GM19468 (cell line): ENCODE results near the gene JAG2.

ENCODE experiments used
- ATAC-seq: cut with Tn5 transposase; IDR thresholded peaks from one replicate; pipeline ENCODE4 v1.9.1; 2021; ENCODE audit warnings: mild to moderate bottlenecking, moderate library complexity, moderate number of reproducible peaks; ENCODE audit not compliant: unreplicated experiment; ENCODE audit errors: extremely low read depth

The JAG2 gene

DNA sequence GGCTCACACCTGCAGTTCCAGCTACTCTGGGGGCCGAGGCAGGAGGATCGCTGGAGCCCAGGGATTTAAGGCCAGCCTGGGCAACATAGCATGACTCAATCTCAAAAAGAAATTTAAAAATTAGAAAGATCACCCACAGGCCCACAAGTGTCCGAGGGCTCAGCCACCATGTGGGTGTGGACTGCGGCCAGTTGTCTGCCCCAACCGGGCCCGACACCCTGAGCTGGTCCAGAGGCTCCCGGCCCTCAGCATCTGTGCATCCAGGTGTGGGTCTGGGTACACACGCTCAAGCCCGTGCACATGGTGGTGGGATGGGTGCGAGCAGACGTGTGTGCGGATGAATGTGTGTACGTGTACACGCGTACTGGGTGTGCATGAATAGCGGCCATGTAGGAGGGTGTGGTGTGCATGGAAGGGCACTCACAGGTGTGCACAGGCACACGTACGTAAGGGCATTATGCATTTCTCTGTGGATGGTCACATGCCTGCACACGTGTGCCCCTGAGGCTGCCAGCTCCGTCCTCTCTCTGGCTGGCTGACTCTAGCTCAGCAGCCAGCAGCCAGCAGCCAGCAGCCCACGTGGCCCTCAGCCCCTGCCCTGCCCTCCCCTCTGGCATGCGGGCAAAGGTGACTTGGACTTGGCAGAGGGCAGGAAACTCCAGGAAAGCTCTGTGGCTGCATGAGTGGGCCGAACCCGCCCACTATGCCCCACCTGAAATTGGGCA, 35.8 kb upstream of the JAG2 start:
- ATAC-seq, result no peak

DNA sequence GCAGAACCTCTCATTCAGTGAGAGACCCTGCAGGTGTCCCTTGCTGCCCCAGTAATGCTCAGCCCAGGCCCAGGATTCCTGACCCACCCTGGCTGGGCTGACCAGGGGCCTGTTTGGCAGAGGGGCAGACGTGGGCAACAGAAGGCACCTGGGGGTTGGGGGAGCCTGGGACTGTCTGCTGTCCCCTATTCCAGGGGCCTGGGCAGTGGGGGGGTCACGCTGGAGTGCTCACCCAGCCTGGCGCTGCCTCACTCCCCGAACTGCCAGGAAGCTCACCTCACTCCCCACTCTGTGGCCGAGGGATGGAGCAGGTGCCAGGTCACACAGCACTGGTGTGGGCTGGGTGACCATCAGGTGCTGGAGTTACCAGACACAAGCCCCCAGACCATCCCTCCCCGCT, 35.1 kb upstream of the JAG2 start:
- ATAC-seq, result no peak

DNA sequence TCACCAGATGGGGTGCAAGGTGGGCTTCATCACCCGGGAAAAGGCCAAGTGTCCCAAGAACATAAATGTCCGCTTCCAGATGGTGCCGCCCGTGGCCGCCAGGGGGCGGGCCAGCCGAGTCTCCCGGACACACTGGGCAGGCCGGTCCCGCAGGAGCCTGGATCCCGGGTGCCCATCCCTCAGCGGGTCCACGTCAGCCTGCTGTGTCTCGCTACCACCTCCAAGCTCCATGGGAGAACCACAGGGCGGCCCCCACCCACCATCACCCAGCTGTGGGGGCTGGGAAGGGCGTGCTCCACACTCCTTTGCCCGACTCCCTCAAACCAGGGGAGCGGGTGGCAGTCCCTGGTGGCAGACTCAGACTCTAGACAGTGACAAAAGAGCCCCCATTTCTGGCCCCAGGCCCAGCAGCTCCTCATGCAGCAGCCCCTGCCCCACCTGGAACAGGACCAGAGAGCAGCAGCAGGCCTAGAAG, 34.5 kb upstream of the JAG2 start:
- ATAC-seq, result no peak

DNA sequence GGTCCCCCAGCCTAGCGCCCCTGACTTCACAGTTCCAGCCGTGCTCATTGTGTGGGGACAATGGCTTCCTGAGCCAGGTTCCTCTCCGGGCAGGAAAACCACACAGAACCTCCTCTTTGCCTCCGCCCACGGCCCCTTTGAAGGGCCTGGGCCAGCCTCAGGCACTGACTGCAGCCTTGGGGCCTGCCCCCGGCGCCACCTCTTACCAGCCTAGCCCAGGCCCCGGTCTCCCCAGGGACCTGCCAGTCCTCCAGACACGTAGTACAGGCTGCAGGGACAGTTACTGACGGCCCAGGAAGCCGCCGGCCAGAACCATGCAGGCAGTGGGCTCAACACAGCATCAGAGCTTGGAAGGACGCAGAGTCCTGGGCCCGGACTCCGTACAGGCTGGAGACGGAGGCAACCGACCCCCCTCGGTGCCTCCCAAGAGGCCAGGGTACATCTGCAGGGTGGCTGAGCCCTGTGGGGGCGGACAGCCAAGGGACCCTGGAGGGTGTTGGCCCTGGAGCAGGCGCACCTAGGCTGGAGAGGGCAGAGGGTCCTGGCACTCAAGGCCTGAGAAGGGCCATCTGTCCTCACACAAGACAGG, 33.4 kb upstream of the JAG2 start:
- ATAC-seq, result no peak

DNA sequence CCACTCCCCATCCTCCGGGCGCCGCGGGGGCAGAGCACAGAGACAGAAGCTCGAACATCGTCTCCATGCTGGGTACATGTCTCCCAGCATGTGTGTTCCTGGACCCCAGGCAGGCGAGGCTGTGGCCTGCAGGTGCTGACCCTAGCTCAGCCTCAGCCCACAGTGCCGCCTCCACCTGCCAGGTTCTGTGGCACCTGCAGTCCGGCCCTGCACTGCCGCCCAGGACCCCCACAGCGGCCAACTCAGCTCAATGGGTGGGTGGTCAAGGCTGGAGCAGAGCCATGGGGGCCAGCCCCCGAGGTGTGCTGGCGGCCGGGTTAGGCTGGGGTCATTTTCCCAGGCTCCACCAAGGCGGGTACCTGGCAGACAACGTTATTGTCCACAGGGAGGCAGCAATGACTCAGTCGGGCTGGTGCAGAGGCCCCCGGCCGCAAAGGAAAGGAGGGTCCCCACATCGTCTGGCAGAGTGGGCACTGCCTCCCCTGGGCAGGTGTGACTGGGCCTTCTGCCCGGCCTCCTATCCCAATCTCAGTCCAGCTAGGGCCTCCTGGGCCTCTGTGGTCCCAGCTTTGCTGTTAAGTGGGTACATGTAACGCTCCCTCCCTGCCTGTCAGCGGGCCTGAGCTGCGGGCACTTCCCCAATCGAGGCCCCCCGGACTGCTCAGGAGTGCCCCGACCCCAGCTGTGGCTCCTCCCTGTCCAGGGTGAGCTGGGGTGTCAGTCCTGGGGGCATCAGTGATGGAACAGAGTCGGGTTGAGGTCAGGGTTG, 32.8 kb upstream of the JAG2 start:
- ATAC-seq, result no peak

DNA sequence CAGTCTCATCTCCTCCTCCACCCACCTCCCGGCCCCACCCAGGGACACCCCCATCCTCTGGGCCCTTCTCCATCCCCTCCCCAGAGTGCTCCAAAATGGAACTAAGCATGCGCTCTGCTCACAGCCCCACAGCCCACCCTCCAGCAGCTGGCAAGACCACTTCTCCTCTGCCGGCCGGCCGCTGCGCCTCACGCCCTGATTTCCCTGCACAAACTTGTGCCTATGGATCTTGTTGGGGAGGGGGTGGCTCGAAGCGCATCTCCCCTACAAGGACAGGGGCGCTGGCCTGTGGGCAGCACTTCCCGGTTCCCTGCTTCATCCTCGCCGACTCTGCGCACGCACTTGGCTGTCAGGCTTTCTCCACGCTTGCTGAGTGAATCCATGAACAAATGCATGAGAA, 32.1 kb upstream of the JAG2 start:
- ATAC-seq, result no peak

DNA sequence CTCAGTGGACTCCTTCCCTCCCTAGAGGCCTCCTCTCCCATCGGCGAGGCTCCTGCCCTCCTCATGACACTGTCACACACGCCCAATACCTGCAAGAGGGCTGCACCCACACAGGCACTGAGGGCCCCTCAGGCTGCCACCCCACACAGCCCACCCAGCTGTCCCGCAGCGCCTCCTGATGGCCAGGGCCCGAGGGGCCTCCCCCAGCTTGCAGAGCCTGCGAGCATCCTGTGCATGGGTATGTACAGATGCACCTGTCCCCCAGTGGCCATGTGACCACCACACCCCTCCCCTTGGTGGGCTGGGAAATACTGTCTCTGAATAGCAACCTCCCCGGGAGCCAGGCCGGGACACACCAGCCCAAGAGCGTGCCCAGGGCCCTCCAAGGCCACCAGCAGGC, 31.5 kb upstream of the JAG2 start:
- ATAC-seq, result no peak

DNA sequence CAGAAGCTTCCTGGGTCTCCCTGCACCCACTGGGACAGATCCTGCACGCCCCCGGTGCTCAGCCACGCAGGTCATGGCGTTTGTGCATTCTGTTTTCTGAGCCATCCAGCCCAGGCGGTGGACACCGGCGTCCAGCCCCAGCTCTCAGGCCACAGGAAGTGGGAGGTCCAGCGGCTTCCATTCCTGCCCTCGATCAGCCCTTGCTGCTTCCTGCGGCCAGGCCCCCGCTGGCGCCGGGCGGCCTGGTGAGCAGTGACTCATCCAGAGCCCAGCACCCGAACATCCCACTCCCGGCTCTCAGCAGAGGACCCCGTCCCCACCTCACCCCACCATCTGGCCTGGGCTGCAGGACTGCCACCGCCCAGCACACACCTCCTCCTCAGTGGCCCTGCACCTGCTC, 30.5 kb upstream of the JAG2 start:
- ATAC-seq, result no peak

DNA sequence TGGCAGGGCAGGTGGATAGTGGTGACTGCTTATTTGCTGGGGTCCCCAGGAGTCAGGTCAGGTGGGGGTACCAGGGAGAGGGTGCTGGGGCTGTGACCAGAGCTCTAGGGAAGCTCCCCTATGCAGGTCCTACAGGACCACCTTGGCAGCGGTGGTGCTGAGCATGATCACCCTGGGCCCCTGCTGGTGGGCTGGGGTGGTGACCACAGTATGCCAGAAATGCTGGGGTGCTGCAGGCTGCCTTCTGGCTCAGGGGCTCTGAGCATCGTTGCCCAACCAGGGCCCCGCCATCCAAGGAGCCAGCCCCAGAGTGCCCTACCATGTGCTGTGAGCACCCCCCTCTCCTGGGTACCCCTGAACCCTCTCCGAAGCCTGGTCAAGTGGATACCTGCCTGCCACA, 30.0 kb upstream of the JAG2 start:
- ATAC-seq, result no peak

DNA sequence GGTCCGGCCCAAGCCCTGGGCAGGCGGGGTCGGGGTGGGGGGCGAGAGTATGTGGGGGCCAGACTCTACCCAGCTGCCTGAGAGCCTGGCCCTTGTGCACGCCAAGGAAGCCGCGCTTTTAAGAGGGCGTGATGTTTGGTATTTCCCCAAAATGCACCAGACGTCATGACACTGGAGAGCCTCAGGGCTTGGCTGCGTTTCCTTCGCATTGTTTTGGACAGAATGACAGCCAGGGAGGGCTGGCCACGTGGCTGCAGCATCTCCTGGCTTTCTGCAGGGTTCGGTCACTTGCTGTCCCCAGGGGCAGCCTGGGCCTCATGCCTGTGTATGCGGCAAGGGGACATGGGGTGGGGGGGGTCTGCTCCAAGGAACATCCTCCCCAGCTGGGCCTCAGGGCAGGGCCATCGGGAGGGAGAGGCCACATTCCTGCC, 28.6 kb upstream of the JAG2 start:
- no peak for ATAC-seq

DNA sequence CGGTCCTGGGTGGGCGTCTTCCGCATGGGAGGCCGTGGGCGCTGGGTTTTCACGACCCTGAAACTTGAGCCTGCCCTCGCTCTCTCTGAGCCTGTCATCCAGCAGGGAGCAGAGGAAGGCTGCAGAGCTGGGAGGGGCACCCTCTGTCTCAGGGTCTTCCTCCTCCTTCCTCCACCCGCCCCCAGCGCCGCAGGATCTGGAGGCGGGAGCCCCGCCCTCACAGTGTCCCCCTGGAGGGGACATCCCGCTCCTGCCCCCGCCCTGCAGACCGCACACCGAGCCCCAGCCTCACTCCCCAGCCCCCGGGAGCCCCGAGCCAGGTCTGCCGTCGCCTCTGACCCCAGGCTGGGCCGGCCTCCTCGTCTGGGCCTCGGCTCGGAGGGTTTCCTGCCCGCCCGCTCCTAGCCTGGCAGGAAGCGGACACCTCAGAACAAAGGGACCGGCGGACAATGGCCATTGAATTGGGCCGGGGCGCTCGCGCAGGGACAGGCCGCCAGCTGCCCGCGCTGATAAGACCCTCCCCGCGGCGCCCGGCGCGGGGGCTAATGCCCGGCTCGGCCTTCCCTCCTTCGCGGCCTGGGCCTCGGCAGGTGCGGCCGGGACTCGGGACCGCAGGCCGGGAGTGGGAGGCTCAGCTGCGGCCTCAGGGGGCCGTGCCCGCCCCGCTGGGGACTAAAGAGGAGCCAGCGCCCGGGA, 27.8 kb upstream of the JAG2 start:
- no peak for ATAC-seq

DNA sequence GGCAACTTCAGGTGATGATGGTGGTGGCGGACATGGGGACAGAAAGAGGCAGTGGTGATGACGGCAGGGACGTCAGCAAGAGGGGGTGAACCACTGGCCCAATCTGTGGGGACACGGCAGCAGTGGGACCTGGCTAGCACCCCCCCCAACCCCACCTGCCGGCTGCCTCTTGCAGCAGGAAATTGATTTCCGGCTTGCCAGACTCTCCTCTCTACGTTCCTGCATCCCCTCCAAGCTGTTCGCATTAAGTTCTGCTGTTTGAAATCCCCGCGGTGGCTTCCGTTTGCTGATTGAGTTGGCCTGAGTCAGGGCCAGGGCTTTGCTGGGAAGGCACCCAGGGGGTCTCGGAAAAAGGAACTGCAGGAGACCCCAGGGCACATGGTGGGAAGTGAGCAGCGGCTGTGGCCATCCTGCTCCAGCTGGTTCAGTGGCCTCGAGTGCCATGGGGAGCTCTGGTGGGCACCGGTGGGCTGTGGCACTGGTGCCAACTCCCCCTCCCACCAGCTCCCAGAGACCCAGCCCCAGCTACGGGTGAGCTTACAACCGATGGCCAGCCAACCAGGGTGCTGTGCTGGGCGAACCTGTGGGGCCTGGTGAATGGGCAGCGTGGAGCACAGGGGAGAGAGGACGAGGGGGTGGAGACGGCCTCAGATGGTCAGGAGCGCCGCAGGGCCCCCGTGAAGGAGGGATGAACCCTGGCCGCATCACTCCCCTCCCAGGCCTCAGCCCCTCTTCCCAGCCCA, 27.1 kb upstream of the JAG2 start:
- no peak for ATAC-seq

DNA sequence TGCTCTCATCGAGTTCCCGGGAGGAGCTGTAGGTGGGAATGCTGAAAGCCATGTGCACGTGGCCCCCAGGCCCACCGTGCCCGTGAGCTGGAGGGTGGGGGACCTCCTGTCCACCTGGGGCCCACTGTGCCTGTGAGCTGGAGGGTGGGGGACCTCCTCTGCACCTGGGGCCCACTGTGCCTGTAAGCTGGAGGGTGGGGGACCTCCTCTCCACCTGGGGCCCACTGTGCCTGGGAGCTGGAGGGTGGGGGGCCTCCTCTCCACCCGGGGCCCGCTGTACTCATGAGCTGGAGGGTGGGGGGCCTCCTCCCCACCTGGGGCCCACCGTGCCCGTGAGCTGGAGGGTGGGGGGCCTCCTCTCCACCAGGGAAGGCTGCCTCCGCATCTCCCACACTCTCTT, 26.5 kb upstream of the JAG2 start:
- ATAC-seq, result no peak

DNA sequence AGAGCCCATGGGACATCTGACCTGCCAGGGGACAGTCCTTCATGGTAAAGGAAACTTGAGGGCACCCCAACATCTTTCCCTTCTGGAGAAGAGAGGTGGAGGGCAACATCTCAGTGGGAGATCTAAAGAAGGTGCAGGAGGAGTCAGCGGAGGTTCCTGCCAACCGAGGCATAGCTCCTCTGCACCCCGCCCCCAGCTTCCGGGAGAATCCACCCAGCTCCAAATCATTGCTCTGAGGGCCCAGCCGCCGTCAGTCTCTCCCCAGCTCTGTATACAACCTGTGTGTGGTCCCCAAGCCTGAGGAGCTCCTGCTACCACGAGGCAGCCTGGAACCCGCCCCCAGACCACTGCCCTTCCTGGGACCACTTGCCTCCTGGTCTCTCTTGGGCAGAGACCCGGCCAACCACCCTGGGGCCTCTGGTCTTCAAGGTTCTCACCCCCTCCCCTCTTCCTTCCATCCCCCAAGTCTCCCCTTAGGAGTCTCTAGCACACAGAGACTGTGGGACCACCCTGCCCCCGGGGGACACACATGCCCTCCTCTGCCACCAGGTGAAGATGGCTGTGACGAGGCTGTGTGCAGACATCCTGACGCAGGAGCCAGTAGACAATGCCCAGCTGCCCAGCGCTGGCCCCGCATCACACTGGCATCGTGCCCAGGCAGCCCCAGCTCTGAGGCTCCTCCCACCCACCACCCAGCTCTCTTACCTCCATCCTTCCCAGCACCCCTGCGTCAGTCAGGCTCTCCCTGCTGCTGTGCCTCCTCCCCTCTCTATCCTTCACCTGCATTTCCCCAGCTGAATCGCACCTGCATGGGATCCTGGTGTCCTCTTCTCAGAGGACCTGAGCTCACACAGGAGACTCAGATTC, 25.6 kb upstream of the JAG2 start:
- ATAC-seq, result no peak

DNA sequence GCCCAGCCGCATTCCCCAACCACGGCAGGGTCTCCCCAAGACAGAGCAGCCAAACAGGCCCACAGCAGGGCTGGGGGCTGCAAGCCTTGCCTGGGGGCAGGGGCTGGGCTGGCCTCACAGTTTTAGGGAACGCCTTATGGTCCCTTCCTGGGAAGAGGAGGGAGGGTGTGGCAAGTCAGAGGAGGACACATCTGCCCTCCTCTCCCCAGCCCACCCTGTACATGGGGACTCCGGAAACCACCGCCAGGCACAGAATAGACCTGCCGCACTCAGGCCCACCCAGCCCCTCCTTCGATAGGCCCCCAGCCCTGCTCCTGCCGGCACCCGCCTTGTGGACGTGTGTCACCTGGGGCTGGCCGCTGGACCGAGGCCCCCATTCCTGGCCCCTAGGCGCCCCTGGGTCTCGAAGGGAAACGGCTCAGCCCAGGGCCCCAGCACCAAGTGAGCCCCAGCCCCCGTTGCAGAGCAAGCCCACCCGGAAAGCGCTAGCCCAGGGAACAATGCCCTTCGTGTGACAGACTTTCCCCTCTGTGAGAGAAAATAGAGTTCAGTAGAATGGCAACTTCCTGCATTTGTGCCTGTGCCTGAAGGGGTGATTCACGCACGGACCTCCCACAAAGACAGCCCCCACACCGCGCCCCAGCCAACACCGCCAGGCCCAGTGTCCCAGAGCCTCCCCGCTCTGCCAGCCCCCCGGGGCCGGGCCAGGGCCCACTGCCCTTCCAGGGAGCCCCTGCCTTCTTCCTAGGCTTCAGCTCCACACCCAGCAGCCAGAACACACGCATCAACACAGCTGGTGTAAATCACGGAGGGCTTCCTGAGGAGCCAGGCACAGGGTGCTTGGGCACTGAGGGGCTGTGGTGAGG, 24.5 kb upstream of the JAG2 start:
- ATAC-seq, result no peak

DNA sequence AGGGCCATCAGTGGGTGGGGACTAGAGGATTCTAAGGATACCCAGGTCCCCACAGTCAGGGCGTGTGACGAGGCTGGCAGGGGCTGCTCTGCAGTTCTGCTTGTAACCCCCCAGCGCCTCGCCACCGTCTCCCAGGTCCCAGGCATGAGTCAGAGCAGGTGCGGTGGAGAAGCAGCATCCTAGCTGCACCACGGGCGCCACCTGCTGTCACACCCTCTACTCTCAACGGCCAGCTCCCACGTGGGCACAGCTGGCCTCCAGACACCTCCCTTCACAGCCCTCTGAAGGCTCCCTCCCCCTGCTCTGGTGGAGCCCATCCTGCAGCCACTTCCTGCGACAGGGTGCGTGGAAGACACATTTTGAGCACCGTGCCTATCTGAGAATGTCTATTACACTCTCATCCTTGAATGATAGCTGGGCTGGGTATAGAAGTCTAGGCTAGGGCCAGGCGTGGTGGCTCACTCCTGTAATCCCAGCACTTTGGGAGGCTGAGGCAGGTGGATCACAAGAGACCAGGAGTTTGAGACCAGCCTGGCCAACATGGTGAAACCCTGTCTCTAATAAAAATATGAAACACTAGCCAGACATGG, 19.5 kb upstream of the JAG2 start:
- no peak for ATAC-seq

DNA sequence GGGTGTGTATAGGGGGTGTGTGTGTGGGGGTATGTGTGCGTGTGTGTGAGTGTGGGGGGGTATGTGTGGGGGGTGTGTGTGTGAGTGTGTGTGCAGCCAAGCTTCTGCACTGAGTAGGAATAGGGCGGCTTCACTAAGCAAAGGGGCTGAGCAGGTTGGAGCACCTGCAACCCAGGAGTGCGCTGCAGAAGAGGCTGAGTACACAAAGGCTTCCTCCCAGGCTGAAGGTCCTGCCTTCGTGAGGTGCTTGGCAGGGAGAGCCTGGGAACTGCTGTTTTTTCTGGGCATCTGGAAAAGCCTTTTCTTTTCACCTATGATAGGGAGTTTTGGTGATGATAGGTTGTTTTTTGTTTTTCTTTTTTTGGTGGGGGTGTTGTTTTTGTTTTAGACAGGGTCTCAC, 18.5 kb upstream of the JAG2 start:
- ATAC-seq, result no peak

DNA sequence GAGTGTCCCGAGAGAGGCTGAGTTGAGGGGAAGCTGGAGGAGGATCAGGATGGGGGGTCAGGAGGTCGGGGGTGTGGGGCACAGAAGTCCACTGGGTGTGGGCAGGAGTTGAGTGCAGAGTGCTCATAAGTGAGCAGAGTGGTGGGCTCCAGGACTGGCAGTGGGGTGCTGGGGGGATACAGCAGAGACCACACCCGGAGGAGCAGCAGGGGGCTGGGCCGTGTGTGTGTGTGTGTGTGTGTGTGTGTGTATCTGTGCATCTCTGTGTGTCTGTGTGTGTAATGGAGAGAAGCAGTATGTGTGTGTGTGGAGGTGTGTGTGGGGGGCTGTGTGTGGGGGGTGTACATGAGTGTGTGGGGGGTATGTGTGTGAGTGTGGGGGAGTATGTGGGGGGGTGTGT, 17.4 kb upstream of the JAG2 start:
- ATAC-seq, result no peak
